HepG2 (cell line): ENCODE data around the gene DHRS13. TPM values are rescaled to one million over a fixed set of nuclear protein-coding genes. Genes with fewer than 3 reads are reported as not detected.

Experiments used
- ADNP ChIP-seq: sonication (generic); formaldehyde crosslinking; IDR thresholded peaks from 2 replicates; pipeline ENCODE4 v1.4.0; 2020; ENCODE audit warnings: missing genetic modification reagents
- ARNTL ChIP-seq: sonication (generic); formaldehyde crosslinking; IDR thresholded peaks from 2 replicates; pipeline ENCODE4 v1.4.0; 2020; ENCODE audit warnings: mild to moderate bottlenecking, missing genetic modification reagents
- ETV5 ChIP-seq: IDR thresholded peaks from 2 replicates; pipeline ENCODE4 v1.6.1; 2018; ENCODE audit warnings: missing biosample characterization, missing genetic modification reagents, inconsistent platforms, borderline replicate concordance
- FIP1L1 ChIP-seq: fragments of 200-400 bp; formaldehyde crosslinking; IDR thresholded peaks from 2 replicates; pipeline ENCODE4 v1.6.1; 2018; ENCODE audit warnings: low read depth, mild to moderate bottlenecking, low read length, moderate library complexity, borderline replicate concordance; ENCODE audit not compliant: insufficient read depth
- HCFC1 ChIP-seq: fragments of 150-350 bp; IDR thresholded peaks from 2 replicates; pipeline ENCODE4 v1.6.1; 2014; ENCODE audit warnings: low read depth, low read length
- HMG20B ChIP-seq: conservative IDR thresholded peaks from 2 replicates; pipeline ENCODE4 v1.6.1; 2016; ENCODE audit warnings: missing genetic modification reagents, missing compliant biosample characterization
- HOXD1 ChIP-seq: sonication (generic); formaldehyde crosslinking; IDR thresholded peaks from 2 replicates; pipeline ENCODE4 v1.5.0; 2020; ENCODE audit warnings: missing genetic modification reagents
- JARID2 ChIP-seq: sonication (generic); formaldehyde crosslinking; IDR thresholded peaks from 2 replicates; pipeline ENCODE4 v1.8.1; 2023; ENCODE audit warnings: missing genetic modification reagents, inconsistent platforms; ENCODE audit not compliant: insufficient replicate concordance
- MYC ChIP-seq: sonication (generic); formaldehyde crosslinking; IDR thresholded peaks from 2 replicates; pipeline ENCODE4 v1.9.0; 2021; ENCODE audit warnings: missing genetic modification reagents, borderline replicate concordance
- MYNN ChIP-seq: sonication (generic); formaldehyde crosslinking; IDR thresholded peaks from 2 replicates; pipeline ENCODE4 v1.4.0; 2020; ENCODE audit warnings: mild to moderate bottlenecking, low read depth, missing genetic modification reagents
- NONO ChIP-seq, 2 experiments: fragments of 450-650 bp in 1 of 2; sonication (generic) in 1 of 2; formaldehyde crosslinking in 1 of 2; IDR thresholded peaks in 1 of 2; conservative IDR thresholded peaks in 1 of 2; 2 replicates each; pipeline versions ENCODE4 v1.6.1 to v1.8.0; 2017 to 2022; ENCODE audit warnings: mild to moderate bottlenecking in 1 of 2, missing genetic modification reagents in 1 of 2, moderate library complexity in 1 of 2
- ZBTB2 ChIP-seq: sonication (generic); formaldehyde crosslinking; IDR thresholded peaks from 2 replicates; pipeline ENCODE4 v1.8.0; 2022; ENCODE audit warnings: low read depth, missing genetic modification reagents
- ZNF136 ChIP-seq: sonication (generic); formaldehyde crosslinking; IDR thresholded peaks from 2 replicates; pipeline ENCODE4 v1.8.1; 2022; ENCODE audit warnings: low read depth, mild to moderate bottlenecking, moderate library complexity, missing genetic modification reagents
- ZNF558 ChIP-seq: sonication (generic); formaldehyde crosslinking; IDR thresholded peaks from 2 replicates; pipeline ENCODE4 v1.9.0; 2022; ENCODE audit warnings: mild to moderate bottlenecking, missing genetic modification reagents, borderline replicate concordance
- ZNF619 ChIP-seq: sonication (generic); formaldehyde crosslinking; IDR thresholded peaks from 2 replicates; pipeline ENCODE4 v1.4.0; 2020; ENCODE audit warnings: mild to moderate bottlenecking, missing genetic modification reagents
- ZSCAN20 ChIP-seq: sonication (generic); formaldehyde crosslinking; IDR thresholded peaks from 2 replicates; pipeline ENCODE4 v1.4.0; 2020; ENCODE audit warnings: missing genetic modification reagents, mild to moderate bottlenecking, borderline replicate concordance
- ZSCAN29 ChIP-seq: sonication (generic); formaldehyde crosslinking; conservative IDR thresholded peaks from 2 replicates; pipeline ENCODE4 v1.4.0; 2020; ENCODE audit warnings: mild to moderate bottlenecking, missing genetic modification reagents
- polyA plus RNA-seq, 8 experiments: library from polyadenylated mRNA; depleted of rRNA in 3 of 8; stranded (reverse) in 7 of 8; unstranded in 1 of 8; fragments of >200 nt; fragmentation: Illumina TruSeq in 4 of 8; extraction: Trizol in 4 of 8; gene quantifications; 2 replicates each; pipeline versions ENCODE4 v1.2.1 to v1.2.3, GENCODE V29; 2011 to 2016; ENCODE audit warnings: low read depth in 4 of 8, missing spikeins in 1 of 8, mixed read lengths in 1 of 8; ENCODE audit not compliant: insufficient read depth in 1 of 8
- total RNA-seq, 5 experiments: library from RNA; depleted of rRNA; stranded (reverse); fragments of >200 nt; fragmentation: Illumina TruSeq; extraction: Trizol; gene quantifications; 2 replicates each; pipeline ENCODE4 v1.2.3, GENCODE V29; 2016; ENCODE audit warnings: low read depth in 1 of 5
- TF ChIP-seq, protein P1 (sequence below): sonication (generic); formaldehyde crosslinking; IDR thresholded peaks from 2 replicates; pipeline ENCODE4 v1.8.1; 2022; ENCODE audit warnings: mild to moderate bottlenecking, missing genetic modification reagents
- TF ChIP-seq, protein P2 (sequence below): IDR thresholded peaks from 2 replicates; pipeline ENCODE4 v1.6.1; 2016; ENCODE audit warnings: low read depth, missing genetic modification reagents, missing compliant biosample characterization

The DHRS13 gene
- total and polyA plus RNA-seq, 2 of the 13 experiments (the other 11 are each of a cell fraction or from before 2014, with no cell fraction given), result 11.8 to 12.6 TPM

GRCh38 chr17:28902819-28903545, at the start of gene DHRS13 (continued):
- TF ChIP-seq, protein P1, sequence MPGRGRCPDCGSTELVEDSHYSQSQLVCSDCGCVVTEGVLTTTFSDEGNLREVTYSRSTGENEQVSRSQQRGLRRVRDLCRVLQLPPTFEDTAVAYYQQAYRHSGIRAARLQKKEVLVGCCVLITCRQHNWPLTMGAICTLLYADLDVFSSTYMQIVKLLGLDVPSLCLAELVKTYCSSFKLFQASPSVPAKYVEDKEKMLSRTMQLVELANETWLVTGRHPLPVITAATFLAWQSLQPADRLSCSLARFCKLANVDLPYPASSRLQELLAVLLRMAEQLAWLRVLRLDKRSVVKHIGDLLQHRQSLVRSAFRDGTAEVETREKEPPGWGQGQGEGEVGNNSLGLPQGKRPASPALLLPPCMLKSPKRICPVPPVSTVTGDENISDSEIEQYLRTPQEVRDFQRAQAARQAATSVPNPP (CRISPR knock-in tag), result peak; percentile 92; the same call in 1 of the 2 replicates
- peak; percentile 43; the same call in 1 of the 2 replicates for TF ChIP-seq ETV5 (CRISPR knock-in tag)
- no peak for TF ChIP-seq FIP1L1
- TF ChIP-seq ZNF558, result no peak; the same call in 1 of the 2 replicates
- TF ChIP-seq ARNTL (CRISPR knock-in tag), result peak; percentile 75; the same call in 1 of the 2 replicates
- TF ChIP-seq ZSCAN29 (CRISPR knock-in tag), result 0 out of 2 replicates have a peak, but pooled peaks have one; percentile 65
- no peak for TF ChIP-seq HMG20B (CRISPR knock-in tag)
- TF ChIP-seq HOXD1 (CRISPR knock-in tag), result no peak; the same call in 1 of the 2 replicates
- peak; percentile 48 for TF ChIP-seq HCFC1
- TF ChIP-seq ADNP, result peak; percentile 85
- TF ChIP-seq NONO (IDR thresholded peaks at IDR 0.05), result no peak
- peak; percentile 96 for TF ChIP-seq NONO (CRISPR knock-in tag; conservative IDR thresholded peaks at IDR 0.05)
- TF ChIP-seq, protein P2, sequence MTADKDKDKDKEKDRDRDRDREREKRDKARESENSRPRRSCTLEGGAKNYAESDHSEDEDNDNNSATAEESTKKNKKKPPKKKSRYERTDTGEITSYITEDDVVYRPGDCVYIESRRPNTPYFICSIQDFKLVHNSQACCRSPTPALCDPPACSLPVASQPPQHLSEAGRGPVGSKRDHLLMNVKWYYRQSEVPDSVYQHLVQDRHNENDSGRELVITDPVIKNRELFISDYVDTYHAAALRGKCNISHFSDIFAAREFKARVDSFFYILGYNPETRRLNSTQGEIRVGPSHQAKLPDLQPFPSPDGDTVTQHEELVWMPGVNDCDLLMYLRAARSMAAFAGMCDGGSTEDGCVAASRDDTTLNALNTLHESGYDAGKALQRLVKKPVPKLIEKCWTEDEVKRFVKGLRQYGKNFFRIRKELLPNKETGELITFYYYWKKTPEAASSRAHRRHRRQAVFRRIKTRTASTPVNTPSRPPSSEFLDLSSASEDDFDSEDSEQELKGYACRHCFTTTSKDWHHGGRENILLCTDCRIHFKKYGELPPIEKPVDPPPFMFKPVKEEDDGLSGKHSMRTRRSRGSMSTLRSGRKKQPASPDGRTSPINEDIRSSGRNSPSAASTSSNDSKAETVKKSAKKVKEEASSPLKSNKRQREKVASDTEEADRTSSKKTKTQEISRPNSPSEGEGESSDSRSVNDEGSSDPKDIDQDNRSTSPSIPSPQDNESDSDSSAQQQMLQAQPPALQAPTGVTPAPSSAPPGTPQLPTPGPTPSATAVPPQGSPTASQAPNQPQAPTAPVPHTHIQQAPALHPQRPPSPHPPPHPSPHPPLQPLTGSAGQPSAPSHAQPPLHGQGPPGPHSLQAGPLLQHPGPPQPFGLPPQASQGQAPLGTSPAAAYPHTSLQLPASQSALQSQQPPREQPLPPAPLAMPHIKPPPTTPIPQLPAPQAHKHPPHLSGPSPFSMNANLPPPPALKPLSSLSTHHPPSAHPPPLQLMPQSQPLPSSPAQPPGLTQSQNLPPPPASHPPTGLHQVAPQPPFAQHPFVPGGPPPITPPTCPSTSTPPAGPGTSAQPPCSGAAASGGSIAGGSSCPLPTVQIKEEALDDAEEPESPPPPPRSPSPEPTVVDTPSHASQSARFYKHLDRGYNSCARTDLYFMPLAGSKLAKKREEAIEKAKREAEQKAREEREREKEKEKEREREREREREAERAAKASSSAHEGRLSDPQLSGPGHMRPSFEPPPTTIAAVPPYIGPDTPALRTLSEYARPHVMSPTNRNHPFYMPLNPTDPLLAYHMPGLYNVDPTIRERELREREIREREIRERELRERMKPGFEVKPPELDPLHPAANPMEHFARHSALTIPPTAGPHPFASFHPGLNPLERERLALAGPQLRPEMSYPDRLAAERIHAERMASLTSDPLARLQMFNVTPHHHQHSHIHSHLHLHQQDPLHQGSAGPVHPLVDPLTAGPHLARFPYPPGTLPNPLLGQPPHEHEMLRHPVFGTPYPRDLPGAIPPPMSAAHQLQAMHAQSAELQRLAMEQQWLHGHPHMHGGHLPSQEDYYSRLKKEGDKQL (CRISPR knock-in tag), result 0 out of 2 replicates have a peak, but pooled peaks have one; percentile 44
- TF ChIP-seq ZNF136 (CRISPR knock-in tag), result no peak; the same call in 1 of the 2 replicates
- TF ChIP-seq ZSCAN20 (CRISPR knock-in tag), result no peak
- TF ChIP-seq ZBTB2, result peak; percentile 79
- peak; percentile 95 for TF ChIP-seq MYC
- TF ChIP-seq ZNF619 (CRISPR knock-in tag), result peak; percentile 85
- TF ChIP-seq JARID2, result no peak
- TF ChIP-seq MYNN (CRISPR knock-in tag), result no peak
